ENCODE measurements around the gene SLC31A2. TPM values are rescaled to one million over a fixed set of nuclear protein-coding genes. Genes with fewer than 3 reads are reported as not detected.

SLC31A2 gene
- polyA plus RNA-seq, 4 donors, result 10.5 to 41.6 (median 19.5) TPM

Other genes with a start within 250 kb of the SLC31A2 start
- 1 to 10 TPM in 1 of 4 donors, under 1 TPM in 3; 0.27 to 2.0 (median 0.77) TPM for gene ZNF883, start 138.8 kb upstream of the SLC31A2 start, polyA plus RNA-seq
- gene ZFP37, start 94.3 kb upstream of the SLC31A2 start, polyA plus RNA-seq, result 1 to 10 TPM in 1 of 4 donors, under 1 TPM in 2, not detected in 1; 0.54 to 2.2 (median 1.00) TPM
- gene FKBP15, start 70.3 kb downstream of the SLC31A2 start, polyA plus RNA-seq, result 10 to 100 TPM in 2 of 4 donors, 1 to 10 TPM in 2; 6.5 to 19.8 (median 9.5) TPM
- gene SLC31A1, start 70.5 kb downstream of the SLC31A2 start, polyA plus RNA-seq, result 10 to 100 TPM; 27.5 to 40.6 (median 29.6) TPM
- gene CDC26, start 124.6 kb downstream of the SLC31A2 start, polyA plus RNA-seq, result 10 to 100 TPM; 33.4 to 77.0 (median 56.3) TPM
- 10 to 100 TPM in 2 of 4 donors, 1 to 10 TPM in 2; 7.6 to 21.6 (median 11.3) TPM for gene PRPF4, start 124.7 kb downstream of the SLC31A2 start, polyA plus RNA-seq
- 1 to 10 TPM in 1 of 4 donors, under 1 TPM in 2, not detected in 1; 0.54 to 1.7 (median 0.62) TPM for gene RNF183, start 152.4 kb downstream of the SLC31A2 start, polyA plus RNA-seq
- 1 to 10 TPM in 2 of 4 donors, under 1 TPM in 1, not detected in 1; 0.45 to 2.5 (median 1.6) TPM for gene WDR31, start 189.3 kb downstream of the SLC31A2 start, polyA plus RNA-seq
- 10 to 100 TPM in 3 of 4 donors, 1 to 10 TPM in 1; 4.8 to 16.8 (median 15.3) TPM for gene BSPRY, start 198.5 kb downstream of the SLC31A2 start, polyA plus RNA-seq
- 100 to 1,000 TPM in 3 of 4 donors, 10 to 100 TPM in 1; 96.9 to 370 (median 210) TPM for gene HDHD3, start 226.0 kb downstream of the SLC31A2 start, polyA plus RNA-seq